Activated CD8-positive, alpha-beta memory T cell treated with anti-CD3 and anti-CD28 coated beads, Interleukin-2, amount 50 U/mL, for 24 hours (primary cell): Measurements from ENCODE around the gene FICD.
A peak's percentile ranks its signal among the peaks of the same experiment; 100 is the strongest.
"Not testable (repeated sequence)": the region's sequence is repeated elsewhere in the genome, so short reads cannot be mapped to it uniquely, and the experiment has no call there.

Experiments
- DNase-seq: peaks from one replicate; pipeline ENCODE4 v3.0.0-alpha.2; 2020; ENCODE audit errors: extremely low read depth

Gene FICD

DNA sequence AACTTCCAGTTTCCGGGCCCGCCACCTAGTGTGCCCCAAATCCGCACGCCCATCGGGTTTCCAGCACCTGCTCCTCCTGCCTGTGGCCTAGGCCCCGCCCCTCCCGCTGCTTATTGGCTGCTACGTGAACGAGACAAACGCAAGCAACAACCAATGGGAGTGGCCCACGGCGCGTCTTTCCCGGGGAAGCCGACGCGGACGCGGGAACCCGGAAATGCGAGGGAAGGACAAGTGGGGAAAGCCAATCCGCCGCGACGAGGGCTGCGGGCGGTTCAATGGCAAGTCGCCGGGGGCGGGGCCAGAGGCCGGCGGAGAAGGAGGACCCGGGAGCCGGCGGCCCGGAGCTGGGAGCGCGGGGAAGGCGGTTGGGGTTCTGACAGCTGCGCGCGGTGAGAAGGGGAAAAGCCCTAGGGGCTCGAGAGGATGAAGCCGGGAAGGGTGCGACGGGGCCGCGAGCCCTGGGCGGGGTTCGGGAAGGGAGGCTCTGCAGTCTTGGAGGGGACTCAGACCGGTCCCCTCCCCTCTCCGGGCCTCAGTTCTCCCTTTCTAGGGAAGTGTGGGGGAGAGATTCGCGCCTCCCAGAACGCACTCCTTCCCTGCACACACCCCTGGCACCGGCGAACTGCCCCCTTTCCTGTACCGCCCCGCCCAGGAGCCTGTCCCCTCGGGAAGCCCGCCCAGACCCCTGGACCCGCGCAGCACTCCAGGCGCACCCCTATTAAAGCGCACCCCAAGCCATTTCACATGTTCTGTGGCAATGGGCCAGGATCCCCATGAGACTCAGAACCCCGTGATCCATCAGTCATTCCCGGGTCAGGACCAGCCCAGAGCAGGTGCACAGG is at the start of gene FICD:
TSS of gene FICD (plus strand) at position 305 of the 842 bp plus-strand sequence. CDS start 1,696 bp downstream, outside the sequence.
- DNase-seq, result peak; percentile 99

DNA sequence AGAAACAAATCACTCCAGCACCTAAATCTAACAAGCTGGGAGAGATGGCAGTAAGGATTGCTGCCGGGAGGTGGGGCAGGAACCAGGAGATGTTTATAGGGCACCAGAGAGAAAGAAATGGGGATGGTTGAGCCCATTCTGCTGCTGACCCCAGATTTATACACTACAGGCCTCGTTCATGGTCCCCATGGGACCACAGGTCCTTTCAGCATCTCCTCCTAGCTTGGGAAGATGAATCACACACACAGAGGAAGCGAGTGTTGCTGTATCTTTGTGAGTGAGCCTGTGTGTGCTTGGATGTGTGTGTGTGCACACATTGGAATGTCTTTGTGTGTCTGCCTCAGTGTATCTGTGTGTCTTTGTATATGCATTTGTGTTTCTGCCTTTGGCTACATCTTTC is 49.7 kb upstream of the FICD start:
- no peak for DNase-seq

DNA sequence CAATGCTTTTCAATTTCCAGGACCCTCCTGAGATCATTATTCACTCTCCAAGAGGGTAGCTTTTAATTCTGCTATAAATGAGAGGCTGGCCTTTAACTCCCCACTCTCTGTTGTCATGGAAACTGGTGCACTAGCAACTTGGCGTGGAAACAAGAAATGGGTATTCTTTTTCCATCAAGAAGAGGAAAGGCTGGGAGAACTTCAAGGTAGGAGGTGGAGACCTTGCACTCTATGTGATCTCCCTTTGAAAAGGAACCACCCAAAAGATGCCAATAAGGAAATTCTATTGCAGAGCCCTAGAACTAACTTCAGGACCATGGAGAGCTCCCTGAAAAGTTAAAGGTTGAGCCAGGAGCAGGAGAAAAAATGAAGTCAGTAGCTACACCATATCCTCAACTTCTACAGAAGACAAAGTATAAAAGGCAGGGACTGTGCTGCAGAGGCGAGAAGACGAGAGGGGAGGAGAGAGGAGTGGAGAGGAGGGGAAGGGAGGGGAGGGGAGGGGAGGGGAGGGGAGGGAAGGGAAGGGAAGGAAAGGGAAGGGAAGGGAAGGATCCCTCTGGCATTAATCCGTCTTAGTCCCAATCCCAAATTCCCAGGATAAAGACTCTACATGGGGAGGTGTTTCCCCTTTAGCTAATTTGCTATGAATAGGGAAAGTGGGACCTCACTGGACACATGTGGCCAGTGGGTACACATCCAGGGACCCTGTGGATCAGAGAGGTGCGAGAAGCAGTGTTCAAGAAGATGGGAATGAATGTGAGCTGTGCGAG is 46.7 kb upstream of the FICD start:
- no peak for DNase-seq

DNA sequence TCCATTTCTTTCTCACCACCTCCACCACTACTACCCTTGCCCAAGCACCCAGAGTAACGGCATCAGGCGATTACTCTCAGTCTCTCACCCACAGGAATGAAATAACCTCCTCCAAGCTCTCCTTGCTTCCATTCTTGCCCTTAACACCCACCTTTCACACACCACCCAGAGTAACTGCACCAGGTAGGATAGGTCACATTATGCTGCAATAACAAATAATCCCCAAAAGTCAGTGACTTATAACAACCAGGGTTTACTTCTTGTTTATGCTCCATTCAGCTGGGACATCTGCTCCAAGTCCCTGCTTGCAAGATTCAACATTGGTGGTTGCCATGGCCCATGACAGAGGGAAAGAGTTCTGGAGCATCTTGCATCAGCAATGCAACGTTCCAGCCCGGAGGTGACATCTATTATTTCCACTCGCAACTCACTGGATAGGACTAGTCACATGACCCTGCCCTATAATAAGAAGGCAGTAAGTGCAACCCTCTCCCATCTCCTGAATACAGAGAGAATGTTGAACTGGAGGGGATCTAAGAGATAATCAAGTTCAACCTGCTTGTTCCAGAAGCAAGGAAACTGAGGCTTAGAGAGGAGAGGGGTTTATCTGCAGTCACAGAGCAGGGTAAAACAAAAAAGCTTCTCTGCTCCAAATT is 41.5 kb upstream of the FICD start:
- DNase-seq, result no peak

DNA sequence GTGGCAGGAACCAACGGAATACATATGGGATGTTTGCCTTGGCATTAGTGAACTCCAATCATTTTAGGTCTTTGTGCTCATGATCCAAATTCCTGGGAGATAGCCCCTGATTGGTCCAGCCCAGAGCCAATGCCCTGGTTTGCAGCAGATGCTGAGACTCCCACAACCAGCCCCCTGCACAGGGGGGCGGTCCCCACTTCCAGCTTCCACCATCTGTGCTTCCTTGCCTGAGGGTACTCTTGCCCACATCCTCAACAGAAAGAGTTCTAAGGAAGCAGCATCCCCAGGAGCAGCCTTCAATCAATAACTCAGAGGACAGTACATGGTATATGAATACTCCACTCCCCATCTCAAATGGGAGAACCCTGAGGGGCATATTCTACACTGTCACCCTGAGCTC is 39.7 kb upstream of the FICD start:
- DNase-seq, result no peak

DNA sequence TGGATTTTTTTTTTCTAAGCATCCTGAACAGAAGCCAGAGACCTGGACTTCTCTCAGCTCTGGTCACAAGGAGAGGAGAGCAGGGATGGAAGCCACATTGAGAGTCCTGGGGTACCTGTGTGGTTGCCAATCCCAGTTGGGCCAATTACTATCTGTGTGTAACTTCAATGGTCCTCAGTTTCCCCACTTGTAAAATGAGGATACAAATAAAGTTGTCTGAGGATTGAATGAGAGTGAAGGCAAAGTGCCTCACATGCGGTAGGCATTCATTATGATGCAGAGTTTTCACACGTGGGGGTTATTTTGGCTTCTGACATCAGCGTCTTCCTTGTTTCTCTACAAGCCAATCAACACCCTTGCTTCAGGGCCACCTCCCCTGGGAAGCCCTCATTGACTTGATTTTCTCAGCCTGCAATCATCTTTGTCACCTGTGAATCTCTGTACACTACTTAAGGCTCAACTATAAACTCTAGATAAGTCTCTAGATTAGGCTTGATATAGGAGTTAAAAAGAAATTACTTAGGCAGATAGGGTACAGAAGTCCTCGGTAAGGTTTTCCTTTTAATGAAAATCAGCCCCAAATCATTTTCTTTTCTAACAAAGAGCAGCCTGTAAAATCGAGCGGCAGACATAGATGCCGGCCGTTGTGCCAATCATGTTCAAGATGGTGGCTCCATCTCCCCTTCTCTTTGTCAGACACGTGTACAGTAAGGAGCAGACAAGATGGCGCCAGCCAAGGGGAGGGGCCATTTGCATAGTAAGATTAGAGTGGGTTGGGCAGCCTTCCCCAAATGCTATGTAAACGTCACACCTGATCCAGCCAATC is 37.8 kb upstream of the FICD start:
- DNase-seq, result no peak

DNA sequence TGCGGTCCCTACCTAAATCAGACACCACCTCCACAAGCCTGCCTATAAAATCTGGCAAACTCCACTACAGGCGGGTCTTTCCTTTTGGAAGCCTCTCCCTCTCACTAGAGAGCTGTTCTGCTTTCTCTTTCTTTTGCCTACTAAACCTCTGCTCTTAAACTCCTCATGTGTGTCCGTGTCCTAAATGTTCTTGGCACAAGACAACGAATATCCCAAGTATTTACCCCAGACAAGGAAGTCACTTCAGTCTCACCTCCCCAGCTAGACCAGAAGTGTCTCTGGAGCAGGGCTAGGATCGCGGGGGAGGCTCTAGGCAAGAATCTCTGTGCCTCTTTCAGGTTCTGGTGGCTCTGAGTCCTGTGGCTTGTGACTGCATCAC is 37.2 kb upstream of the FICD start:
- DNase-seq, result no peak

DNA sequence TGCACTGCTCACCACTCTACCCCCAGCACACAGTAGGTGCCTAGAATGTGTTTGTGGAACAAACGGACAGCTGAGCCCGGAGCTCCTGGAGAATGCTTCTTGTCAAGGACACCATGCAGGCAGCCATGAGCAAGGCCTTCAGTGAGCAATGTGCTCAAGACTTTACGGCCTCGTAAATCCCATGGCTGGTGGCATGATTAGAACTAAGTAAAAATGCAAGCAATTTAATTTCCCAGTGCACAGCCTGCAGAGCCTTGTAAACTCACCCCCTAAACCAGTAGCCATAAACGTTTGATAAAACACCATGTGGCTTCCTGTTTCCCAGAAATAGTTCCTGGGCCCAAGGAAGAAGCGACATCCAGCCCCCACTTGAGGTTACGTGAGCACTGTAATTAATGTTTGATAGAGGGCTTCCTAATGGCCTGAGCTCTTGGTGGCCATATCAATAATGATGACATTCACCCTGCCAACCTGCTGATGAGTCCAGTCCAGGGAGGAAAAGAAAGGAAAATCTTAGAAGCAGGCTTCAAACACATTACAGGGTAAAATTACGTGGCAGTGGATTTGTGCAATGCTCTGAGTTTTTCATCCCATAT is 36.4 kb upstream of the FICD start:
- DNase-seq, result no peak

DNA sequence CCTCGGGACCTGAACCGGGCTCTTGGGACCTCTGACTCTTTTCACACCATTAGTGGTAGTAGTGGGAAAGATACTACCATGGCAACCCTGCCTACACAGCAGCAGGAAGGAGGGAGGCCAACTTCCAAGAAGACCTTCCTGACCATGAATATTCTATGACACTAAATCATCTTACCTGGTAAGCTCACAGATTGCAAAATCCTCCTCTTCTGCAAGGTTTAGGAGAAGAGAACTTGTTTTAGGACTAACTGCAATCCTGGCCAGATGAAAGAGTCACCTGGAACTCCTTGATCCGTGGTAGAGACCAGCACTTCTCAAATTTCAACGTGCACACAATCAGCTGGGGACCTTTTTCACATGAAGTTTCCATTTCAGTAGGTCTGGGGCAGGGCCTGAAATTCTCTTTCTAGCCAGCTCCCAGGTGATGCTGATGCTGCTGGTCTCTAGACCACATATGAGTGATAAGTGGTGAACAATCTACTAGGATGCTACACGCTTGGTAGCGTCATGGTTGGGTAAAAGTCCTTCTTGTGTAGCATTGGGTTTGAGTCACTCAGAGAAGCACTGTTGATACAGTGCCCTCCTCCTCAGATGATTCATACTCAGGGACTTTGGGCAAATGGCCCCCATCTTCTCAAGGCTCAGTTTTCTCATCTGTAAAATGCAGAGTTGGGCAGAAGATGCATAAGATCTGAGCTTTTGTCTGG is 35.6 kb upstream of the FICD start:
- no peak for DNase-seq

DNA sequence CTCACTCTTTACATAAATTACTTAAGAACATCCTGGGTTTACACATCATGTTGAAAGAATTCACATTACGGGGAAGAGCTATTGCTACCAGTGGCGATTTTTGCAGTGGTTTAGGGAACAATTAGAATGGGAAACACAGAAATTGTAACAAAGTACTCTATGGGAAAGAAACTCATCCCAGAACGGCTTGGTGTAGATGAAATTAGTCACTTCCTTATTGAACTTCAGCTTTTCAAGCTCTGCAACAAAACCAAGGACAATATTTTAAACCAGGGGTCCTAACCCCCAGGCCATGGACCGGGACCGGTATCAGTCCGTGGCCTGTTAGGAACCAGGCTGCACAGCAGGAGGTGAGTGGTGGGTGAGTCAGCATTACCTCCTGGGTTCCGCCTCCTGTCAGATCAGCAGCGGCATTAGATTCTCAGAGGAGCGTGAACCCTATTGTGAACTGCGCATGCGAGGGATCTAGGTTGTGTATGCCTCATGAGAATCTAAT is 32.3 kb upstream of the FICD start:
- DNase-seq, result no peak

DNA sequence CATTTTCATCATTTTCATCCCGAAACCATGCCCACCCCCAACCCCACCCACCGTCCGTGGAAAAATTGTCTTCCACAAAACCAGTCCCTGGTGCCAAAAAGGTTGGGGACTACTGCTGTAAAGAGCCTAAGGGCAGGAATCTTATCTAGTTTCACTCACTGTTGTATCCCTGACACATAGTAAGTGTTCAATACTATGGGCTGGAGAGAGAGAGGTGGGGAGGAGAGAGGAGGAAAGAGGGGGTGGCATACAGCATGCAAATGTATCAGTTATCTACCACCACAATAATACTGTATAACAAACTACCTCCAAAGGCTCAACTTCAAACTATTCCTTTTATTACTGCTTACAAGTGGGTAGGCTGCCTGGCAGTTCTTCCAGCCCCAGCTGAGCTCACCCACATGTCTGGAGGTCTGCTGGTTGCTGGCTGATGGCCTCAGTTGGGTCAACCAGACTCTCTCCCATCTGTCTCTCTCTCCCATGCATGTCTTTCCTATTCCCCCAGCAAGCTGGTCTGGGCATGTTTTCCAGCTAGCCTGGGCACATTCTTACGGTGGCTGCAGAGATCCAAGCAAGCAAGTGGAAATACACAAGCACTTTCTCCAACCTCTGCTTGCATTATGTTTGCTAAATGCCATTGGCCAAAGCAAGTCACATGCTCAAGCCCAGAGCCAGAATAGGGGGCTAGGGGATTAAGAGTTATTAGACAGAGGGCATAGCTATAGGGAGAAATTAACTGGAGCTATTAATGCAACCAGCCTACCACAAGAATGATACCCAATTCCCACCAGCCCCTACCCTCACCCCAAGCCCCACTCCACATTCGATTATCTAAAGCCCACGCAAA is 31.6 kb upstream of the FICD start:
- no peak for DNase-seq

DNA sequence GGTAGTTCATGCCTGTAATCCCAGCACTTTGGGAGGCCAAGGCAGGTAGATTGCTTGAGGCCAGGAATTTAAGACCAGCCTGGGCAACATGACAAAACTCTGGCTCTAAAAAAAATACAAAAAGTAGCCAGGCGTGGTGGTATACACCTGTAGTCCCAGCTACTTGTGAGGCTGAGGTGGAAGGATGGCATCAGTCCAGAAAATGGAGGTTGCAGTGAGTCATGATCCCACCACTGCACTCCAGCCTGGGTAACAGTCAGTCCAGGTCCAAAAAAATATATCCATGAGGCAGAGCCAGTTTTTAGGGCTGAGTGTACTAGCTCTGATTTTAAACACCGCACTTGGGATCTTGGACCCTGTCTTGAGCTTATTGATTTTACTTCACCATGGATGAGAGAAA is 30.6 kb upstream of the FICD start:
- DNase-seq, result no peak

DNA sequence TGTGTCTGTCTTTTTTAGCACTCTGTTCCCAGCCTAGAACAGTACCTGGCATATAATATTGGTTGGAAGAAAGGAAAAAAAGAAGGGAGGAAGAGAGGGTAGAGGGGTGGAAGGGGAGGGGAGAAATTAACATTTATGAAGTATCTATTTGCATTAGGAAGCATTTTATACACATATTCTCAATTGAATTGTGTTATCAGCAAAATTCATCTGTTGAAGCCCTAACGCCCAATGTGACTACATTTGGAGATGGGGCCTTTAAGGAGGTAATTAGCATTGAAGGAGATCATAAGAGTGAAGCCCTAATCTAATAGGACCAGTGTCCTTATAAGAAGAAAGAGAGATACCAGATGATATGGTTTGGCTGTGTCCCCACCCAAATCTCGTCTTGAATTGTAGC is 30.2 kb upstream of the FICD start:
- no peak for DNase-seq

DNA sequence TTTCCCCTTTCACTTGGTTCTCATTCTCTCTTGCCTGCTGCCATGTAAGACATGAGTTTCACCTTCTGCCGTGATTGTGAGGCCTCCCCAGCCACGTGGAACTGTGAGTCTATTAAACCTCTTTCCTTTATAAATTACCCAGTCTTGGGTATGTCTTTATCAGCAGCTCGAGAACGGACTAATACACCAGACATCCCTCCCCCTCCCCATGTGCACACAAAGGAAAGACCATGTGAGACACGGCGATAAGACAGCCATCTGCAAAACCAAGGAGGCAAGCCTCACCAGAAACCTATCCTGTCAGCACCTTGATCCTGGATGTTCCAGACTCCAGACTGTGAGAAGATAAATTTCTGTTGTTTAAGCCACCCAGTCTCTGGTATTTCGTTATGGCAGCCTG is 29.7 kb upstream of the FICD start:
- not testable (repeated sequence) for DNase-seq

DNA sequence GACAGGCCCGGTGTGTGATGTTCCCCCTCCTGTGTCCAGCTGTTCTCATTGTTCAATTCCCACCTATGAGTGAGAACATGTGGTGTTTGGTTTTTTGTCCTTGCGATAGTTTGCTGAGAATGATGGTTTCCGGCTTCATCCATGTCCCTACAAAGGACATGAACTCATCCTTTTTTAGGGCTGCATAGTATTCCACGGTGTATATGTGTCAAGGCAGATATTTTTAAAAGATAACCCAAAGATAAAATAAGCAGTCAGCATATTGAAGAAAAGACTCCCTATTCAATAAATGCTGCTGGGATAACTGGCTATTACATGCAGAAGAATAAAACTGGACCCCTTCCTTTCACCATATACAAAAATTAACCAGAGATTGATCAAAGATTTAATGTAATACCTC is 28.0 kb upstream of the FICD start:
- not testable (repeated sequence) for DNase-seq

DNA sequence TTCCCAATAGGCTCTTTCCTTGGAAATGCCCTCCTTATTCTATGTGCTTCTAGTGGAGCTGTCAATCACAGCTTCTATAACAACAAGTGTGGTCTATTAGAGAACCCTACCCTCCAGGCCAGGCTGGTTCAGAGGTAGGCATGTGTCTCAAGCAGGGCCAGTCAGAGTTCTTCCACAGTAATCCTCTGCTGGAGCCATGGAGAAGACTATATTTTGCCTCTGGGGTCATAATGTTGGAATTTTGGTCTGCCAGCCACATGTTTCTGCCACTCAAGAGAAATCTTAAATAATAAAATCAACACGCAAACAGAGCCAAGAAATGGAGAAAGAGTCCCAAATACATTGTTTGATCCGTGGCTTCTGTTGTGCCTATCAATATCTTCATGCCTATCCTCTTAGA is 23.8 kb upstream of the FICD start:
- no peak for DNase-seq

DNA sequence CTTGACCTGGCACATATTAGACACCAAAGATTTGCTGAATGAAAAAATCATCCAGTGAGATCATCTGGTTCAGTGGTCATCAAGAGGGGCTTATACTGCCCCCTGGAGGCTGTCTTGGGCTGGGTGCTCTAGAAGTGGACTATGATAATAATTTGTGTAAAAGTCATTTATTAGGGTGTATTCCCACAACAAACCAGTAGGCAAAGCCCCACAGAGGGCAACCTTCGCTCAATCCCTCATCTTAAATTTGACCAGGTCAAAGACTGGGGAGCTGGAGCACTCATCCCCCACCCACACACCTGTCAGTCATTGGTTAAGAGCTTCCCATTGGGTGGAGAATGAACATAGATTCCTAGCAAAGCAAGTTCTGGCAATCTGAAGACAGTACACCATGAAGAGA is 20.0 kb upstream of the FICD start:
- DNase-seq, result no peak

DNA sequence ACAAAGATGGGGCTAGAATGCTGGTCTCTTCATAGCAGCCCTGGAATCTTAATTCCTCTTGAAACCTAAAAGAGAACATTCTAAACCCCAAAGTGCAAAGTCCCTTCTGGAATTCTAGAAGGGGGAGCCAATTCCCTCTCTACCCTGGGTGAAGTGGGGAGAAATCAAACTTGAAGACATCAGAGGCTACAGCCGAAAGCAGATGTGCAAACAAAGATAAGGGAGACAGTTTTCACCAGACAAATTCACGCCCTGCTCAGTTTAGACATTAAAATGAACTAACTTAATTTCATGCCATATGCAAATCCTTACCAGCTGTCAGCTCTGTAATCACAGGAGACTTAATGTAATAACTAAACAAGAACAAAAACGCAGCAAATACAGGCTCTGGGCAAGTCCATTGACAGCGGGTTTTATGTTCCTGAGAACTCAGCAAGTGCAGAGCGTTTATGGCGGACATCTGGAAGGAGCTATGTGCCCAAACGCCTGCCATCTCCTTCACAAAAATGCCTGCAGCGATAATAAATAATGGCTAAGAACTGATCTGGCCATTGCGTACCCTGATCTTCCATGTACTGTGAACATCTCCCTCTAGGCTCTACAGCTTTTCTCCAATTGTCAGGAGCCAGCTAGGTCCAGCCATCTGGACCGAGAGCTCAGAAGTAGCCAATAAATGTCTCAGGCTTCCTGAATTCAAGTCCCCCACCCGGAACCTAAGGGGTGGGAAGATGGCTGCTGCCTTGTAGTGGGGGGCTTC is 19.1 kb upstream of the FICD start:
- no peak for DNase-seq

DNA sequence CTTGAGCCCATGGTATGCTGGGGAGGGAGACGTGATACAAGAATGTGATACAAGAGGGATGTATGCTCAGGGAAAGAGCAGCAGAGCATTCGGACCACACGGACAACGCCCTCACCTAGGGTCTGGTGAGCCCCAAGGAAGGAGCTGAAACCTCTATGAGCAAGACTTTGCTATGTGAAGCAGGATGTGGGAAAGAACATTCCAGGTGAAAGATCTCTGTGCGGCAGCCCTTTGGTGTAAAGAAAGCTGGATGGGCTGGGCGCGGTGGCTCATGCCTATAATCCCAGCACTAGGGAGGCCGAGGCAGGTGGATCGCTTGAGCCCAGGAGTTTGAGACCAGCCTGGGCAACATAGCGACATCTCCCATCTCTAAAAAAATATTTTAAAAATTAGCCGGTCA is 16.9 kb upstream of the FICD start:
- DNase-seq, result no peak
